Measurements from ENCODE around the gene JSRP1.

Gene JSRP1

DNA sequence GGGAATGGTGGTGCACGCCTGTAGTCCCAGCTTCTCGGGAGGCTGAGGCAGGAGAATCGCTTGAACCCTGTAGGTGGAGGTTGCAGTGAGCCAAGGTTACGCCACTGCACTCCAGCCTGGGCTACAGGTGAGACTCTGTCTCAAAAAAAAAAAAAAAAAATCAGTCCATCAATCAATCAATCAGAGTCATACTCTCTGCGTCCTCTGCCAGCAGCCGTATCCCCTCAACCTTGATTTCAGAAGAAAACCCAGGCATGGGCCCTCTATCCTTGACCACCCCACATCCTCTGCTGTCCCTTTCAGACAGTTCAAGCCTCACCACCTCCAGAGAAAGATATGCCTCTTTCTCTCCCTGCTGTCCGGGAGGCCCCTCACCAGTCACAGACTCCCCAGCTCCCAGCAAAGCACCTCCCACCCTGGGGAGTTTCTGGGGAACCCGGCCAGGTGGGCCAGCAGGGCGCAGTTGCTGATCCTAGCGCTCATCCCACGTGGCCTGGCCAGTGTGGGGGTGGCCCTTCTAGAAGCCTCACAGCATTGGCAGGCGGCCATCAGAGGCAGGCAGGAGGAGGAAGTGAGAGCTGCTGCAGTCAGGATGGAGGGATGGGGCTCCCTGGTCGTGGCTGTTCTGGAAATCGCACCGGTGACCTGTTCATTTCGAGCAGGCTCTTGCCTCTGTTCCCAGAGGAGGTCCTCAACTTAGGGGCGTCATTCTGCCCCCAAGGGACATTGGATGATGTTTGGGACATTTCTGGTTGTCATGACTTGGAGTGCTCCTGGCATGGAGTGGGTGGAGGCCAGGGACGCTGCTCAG lies 10.2 kb upstream of the JSRP1 start:
- FAIRE-seq: no peak

DNA sequence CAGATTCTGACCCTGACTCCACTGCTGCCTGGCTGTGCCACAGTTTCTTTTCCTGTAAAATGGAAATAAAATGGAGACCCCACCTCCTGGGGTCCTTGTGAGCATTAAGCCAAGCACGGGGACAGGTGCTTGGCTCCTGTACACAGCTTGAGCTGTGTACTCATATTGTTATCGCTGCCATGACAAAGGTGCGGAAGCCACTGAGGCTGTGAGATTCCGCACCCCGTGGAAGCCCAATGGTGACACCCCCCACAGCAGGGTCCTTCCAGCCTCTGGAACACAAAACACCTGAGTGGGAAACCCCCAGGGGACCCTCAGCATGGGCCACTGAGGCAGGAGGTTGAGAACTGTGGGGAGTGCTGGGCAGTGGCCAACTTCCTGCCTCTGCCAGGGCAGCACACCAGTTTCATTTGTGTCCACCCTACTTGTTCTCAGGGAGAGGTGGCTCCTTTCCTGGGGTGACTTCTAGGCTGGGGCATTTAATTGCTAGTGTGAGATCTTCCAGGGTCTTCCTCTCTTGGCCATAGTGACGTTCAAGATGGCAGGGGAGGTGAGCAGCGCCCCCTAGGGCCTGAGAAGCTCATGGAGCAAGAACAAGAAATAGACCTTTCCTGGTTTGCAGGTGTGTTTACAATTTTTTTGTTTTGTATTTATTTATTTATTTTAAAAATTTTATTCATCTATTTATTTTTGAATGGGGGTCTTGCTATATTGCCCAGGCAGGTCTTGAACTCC lies 5.4 kb upstream of the JSRP1 start:
- FAIRE-seq: no peak

DNA sequence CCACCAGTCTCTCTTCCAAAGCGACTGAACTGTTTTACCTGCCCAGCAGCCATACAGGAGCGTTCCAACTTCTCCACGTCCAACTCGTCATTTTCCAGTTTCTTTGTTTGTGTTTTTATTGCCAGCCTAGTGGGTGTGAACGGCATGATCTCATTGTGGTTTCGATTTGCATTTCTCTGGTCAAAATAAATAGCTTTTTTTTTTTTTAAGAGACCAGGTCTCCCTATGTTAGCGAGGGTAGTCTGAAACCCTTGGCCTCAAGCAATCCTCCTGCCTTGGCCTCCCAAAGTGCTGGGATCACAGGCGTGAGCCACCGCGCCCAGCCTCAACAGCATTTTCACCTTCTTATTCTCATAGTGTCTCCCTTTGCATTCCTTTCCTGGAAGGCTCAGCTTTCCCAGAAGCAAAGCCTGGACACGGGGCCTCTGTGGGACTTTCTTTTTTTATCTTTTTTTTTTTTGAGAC lies 4.2 kb upstream of the JSRP1 start:
- no peak for FAIRE-seq

DNA sequence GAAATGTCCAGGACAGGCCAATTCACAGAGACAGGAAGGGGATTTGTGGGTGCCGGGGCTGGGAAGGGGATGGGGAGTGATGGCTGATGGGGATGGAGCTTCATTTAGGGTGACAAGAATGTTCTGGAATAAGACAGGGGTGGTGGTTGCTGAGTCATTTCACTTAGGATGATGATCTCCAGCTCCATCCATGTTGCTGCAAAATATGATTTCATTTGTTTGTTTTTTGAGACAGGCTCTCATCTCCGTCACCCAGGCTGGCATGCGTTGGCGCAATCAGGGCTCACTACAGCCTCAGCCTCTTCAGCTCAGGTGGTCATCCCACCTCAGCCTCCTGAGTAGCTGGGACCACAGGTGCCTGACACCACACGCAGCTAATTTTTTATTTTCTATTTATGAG lies 3.1 kb upstream of the JSRP1 start:
- no peak for FAIRE-seq

DNA sequence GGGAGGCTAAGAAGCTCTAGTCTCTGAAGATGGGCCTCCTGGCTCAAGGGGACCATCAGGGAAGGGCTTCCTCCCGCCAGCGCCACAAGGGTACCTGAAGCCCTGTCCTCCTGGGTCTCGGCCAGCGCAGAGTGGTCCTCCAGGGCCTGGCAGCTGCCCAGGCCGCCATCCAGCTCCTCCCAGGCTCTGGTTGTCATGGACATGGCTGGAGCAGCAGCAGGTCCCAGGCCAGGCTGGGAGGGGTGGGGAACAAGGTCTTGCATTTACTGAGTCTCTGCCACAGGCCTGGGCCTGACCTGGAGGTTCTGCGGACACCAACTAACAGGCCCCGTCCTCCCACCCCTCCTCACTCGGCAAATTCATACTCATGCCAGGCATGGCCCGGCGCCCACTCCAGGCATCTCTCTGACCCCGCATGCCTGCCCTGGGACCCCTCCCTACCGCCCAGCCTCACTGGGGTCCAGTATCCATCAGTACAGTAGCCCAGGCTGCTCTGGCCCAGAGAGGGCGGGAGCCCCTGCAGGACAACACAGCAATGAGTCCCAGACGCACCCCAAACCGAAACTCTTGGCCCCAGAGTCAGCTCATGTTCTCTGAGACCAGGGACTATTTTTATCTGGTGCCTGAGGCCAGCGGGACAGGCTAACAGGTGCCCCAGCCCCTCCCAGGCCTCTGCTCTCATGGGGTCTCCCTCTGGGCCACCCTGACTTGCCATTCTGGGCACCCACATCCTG lies 938 bp downstream of the JSRP1 start:
- no peak for FAIRE-seq

DNA sequence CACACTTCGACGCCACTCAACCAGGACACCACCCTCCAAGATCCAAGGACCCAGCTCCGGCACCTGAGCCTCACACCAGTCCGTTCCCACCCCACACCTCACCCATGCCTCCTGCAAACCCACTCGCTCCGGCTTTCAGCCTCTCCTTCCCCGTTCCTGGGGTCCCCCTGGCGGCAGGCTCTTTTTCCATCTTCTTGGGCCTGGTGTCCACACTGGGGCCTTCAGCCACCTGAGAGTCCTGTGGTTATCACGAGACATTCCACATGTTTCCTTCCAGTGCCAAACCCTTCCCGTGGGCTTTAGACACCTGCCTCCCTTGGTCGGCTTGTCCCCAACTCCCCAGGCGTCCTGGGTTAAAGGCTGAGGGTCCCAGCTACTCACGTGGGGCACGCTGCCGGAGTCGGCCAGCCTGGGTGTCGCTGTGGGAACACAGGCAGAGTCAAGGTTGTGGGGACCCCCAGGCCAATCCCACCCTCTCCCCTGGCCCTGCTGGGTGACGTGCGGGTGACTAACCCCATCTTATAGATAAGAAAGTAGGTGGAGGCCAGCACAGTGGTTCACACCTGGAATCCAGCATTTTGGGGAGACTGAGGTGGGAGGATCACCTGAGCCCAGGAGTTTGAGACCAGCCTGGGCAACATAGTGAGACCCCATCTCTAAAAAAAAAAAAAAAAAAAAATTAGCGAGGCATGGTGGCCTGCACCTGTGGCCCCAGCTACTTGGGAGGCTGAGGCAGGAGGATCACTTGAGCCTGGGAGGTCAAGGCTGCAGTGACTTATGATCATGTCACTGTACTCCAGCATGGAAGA lies 1.9 kb downstream of the JSRP1 start:
- no peak for FAIRE-seq

DNA sequence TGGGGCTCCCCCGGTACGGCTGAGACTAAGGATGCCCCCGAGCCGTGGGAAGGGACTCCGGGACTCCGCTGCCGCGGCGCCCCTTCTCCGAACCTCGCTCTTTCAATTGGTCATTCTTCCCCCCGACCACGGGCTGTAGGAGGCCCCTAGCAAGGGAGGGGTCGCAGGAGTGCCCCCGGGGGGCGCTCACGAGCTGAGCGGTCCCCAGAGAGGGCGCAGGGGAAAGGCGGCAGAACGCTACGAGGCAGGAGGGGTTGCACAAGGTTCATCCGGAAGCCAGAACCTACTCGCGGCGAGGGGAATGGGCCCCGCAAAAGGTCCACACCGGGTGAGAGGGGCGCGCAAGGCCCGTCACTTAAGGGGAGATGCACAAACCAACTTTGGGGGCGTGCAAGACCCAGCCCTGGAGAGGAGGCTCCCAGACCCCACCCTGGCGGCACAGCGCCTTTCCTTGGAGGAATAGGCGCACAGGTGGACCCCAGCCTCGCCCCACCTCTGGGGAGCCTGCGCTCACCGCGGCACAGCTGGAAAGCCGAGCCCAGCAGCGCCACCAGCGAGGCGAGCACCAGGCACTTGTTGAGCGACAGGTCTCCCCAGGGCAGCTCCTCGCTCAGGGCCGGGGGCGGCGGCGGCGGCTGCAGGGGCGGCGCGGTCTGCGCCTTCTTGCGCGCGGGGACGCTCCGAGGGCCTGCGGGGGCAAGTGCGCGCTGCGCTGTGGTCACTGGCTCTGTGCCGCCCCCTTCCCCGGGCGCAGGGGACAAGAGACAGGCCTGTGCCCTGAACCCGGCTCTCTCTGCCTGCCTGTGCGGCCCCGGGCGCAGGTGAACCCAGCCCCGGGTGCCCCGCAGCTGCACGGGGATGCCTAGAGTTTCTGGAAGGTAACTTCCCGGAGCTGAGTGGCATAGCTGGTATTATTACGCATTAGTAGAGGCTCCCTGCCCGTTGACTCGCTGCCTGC lies 2.8 kb downstream of the JSRP1 start:
- no peak for FAIRE-seq

DNA sequence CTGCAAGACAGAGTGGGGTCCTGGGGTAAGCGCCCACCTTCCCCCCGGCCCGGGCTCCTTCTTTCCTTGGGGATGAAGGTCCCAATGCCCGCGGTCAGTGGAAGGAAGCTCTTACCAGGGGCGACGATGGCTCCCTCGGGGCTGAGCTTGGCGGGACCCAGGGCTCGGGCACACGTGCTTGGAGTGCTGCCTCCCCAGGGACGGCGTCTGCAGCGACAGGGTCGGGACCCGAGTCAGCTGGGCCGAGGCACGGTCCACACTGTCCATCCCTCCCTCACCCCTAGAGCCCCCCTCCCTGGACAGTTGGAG lies 3.5 kb downstream of the JSRP1 start:
- no peak for FAIRE-seq

DNA sequence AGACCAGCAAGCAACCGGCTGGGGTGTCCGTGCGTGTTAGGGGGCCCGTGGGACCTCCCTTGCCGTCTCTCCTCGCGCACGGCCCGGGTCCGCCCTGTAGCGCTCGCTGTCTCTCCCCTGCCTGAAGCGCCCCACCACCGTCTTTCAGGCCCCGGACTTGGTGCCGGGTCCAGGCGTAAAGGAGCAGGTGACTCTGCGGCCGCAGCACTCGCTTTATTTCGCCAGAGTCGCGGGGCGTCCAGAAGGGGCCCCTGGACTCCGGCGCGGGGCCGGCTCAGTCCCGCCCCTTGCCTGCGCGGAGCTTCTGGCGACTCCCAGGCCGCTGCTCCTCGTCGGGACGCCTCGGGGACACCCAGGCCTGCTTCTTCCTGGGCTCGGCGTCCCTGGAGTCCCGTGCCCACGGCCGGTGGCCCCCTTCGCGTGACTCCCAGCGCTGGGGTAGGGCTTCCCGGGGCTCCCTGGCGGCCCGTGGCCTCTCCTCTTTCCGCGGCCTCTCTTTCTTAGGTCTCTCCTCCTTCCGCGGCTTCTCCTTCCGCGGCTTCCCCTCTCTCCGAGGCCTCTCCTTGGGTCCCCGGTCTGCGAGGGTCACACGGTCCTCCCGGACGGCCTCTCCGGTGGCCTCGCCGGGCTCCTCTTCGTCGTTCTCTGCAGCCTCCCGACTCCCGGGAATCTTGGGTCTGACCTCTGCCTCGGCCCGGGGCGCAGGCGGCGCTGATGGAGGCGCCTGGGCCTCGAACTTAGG lies 4.0 kb downstream of the JSRP1 start:
- FAIRE-seq: no peak

DNA sequence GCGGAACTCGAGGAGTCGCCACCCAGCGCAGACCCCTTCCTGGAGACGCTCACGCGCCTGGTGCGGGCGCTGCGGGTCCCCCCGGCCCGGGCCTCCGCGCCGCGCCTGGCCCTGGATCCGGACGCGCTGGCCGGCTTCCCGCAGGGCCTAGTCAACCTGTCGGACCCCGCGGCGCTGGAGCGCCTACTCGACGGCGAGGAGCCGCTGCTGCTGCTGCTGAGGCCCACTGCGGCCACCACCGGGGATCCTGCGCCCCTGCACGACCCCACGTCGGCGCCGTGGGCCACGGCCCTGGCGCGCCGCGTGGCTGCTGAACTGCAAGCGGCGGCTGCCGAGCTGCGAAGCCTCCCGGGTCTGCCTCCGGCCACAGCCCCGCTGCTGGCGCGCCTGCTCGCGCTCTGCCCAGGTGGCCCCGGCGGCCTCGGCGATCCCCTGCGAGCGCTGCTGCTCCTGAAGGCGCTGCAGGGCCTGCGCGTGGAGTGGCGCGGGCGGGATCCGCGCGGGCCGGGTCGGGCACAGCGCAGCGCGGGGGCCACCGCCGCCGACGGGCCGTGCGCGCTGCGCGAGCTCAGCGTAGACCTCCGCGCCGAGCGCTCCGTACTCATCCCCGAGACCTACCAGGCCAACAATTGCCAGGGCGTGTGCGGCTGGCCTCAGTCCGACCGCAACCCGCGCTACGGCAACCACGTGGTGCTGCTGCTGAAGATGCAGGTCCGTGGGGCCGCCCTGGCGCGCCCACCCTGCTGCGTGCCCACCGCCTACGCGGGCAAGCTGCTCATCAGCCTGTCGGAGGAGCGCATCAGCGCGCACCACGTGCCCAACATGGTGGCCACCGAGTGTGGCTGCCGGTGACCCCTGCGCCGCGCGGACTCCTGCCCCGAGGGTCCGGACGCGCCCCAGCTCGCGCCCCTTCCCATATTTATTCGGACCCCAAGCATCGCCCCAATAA lies 4.8 kb downstream of the JSRP1 start:
- no peak for FAIRE-seq

DNA sequence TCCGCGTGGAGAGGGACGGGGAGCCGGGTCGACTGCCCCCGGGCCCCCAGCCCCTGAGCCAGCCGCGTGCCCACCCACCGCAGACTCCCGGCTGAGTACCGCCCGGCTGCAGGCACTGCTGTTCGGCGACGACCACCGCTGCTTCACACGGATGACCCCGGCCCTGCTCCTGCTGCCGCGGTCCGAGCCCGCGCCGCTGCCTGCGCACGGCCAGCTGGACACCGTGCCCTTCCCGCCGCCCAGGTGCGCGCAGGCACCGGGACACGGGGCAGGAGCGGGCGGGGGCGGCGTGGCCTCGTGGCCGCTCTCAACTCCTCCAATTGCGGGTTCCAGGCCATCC lies 5.5 kb downstream of the JSRP1 start:
- no peak for FAIRE-seq

DNA sequence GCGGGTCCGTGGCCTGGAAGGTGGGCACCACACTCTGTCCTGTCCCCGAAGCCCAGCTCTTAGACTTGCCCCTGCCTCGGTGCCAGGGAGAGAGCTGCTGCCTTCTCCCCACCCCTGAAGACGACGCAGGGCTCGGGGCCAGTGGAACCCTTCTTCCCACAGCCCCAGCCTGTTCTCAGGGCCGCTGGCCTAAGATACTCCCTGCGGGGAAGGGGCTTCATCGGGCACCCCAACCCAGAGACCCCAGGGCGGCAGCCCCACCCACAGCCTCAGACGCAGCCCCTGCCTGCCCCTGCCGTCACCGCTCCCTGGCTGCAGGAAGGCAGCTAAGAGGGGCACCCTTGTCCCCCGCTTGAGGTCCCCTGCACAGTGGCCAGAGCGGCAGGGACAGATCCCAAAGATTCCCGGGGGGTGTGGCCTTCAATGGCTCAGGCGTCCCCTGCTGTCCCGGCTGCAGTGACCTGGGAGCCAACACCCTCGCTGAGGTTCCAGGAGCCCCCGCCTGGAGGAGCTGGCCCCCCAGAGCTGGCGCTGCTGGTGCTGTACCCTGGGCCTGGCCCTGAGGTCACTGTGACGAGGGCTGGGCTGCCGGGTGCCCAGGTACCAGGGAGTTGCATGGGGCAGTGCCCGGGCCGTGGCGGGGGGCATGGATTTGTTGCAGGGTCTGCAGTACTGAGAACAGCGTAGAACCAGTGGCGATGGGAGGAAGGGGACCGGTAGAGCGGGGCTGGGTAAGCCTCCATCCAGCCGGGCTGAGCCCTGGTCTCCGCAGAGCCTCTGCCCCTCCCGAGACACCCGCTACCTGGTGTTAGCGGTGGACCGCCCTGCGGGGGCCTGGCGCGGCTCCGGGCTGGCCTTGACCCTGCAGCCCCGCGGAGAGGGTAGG lies 6.1 kb downstream of the JSRP1 start:
- FAIRE-seq: no peak

DNA sequence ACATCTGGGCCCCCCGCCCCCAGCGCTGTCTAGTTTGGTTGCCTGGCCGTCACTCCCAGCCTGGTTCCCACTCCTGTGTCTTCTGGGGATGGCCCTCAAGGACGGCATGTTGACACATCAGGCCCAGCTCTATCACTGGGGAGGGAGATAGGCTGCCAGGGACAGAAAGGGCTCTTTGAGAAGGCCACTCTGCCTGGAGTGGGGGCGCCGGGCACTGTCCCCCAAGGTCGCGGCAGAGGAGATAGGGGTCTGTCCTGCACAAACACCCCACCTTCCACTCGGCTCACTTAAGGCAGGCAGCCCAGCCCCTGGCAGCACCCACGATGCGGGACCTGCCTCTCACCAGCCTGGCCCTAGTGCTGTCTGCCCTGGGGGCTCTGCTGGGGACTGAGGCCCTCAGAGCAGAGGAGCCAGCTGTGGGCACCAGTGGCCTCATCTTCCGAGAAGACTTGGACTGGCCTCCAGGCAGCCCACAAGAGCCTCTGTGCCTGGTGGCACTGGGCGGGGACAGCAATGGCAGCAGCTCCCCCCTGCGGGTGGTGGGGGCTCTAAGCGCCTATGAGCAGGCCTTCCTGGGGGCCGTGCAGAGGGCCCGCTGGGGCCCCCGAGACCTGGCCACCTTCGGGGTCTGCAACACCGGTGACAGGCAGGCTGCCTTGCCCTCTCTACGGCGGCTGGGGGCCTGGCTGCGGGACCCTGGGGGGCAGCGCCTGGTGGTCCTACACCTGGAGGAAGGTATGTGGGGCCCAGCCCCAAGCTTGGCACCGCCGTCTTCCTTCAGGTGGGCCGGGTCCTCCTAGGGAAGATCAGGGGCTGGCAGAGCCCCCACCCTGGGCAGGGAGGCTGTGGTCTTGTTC lies 7.0 kb downstream of the JSRP1 start, which contains the start of gene AMH:
Gene AMH, plus strand, starts transcription at position 314 of the 857 bp plus-strand sequence. Its CDS starts 10 bp downstream, at position 324.
- no peak for FAIRE-seq

DNA sequence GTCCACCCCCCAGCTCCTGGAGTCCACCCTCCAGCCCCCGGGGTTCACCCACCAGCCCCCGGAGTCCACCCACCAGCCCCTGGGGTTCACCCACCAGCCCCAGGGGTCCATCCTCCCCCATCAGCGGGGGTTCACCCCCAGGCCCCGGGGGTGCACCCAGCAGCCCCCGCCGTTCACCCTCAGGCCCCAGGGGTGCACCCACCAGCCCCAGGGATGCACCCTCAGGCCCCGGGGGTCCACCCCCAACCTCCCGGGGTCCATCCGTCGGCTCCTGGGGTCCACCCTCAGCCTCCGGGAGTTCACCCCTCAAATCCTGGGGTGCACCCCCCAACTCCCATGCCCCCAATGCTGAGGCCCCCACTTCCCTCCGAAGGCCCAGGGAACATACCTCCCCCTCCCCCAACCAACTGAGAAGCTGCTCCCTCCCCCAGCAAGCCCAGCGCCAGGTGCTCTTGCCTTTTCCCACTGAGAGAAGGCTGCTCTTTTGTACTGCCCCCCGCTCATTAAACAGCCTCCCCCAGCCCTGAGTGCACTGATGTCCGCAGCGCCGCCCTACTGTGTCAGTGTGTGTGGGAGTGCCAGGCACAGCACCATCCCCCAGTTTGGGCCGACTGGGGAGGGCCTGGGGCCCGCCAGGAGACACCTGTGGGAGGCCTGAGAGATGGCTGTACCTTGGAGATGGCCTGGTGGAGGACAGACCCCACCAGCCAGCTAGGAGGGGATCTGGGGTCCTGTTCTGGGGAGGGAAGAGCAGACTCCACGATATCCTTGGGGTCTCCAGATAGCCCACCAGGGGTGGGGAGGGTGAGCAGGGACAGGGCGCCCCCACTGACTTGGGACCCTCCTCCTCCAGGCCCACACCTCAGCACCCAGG lies 7.8 kb downstream of the JSRP1 start:
- FAIRE-seq: no peak

DNA sequence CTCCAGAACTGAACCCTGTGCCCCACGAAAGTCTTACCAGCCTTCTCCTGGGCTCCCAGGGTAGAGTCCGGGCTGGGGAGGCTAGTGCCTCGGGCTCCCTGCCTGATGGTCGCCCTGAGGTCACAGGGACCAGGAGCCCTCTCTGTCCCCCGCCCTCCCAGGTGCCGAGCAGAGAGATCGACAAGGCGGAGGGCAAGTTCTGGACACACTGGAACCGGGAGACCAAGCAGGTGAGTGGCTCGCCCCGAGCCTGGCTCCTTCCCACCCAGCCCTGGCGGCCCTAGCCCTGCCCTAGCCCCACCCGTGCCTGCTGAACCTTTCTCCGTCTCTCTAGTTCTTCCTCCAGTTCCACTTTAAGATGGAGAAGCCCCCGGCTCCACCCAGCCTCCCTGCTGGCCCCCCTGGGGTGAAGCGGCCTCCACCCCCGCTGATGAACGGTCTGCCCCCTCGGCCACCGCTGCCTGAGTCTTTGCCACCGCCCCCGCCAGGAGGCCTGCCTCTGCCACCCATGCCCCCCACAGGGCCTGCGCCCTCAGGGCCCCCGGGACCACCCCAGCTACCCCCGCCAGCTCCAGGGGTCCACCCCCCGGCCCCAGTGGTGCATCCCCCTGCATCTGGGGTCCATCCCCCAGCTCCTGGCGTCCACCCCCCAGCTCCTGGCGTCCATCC lies 8.7 kb downstream of the JSRP1 start:
- FAIRE-seq: no peak

DNA sequence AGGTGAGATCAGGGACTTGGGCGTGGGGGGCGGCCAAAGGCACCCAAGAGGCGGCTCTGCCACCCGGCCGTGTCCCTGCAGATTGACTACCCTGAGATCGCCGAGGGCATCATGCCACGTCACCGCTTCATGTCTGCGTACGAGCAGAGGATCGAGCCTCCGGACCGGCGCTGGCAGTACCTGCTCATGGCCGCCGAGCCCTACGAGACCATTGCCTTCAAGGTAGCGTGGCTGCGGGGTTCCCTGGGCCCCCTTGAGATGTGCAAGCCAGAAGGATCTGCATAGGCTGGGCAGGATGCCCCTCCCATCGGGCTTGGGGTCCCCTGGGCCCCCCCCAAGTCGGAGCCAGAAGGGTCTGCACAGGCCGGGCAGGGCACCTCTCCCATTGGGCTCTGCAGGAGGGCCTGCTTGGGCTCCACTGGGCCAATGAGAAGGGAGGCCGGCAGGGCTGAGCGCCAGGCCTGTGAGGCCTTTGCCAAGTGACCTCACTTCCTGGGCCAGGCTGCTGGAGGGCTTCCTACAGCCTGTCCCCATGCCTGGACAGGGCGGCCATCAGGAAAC lies 9.3 kb downstream of the JSRP1 start:
- no peak for FAIRE-seq

All from colon (tissue), 2 donors.